Measurements from ENCODE around the gene STPG3. TPM values are rescaled to one million over a fixed set of nuclear protein-coding genes. Genes with fewer than 3 reads are reported as not detected.

Gene STPG3
- total RNA-seq, 5 donors from 2014 or later (not counting 1 experiment from before 2014, with no cell fraction given): 0.54 TPM; not detected in 4

DNA sequence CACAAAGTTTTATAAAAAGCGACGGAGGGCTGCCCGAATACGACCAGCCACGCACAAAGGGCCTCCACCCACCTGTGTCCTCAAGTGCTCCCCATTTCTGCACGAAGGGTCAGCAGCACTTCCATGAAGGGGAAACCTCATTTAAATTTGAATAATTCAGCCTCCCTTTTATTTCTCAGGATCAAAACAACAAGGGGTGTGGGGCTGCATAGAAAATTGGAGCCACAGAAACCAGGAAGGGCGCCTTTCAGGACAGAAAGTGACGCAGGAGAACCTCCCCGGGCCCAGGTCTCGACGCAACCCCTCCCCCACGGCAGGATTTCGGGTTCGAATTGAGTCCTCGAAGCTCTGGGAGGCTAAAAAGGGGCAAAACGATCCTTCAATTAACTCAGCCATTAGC is 48.9 kb downstream of the STPG3 start:
- Histone ChIP-seq H3K9me3 (no peaks in the 10 kb centered on the region), H3K27me3 (replicated peaks in 1 of 2; ENCODE audit: control insufficient read depth in 2 of 2, extremely low read depth in 1 of 2, insufficient read depth in 2 of 2, low read length in 1 of 2) (peaks cover 7 to 68% of the 10 kb centered on the region in 2 experiments), H3K4me3 (ENCODE audit: control insufficient read depth in 1 of 2, extremely low read depth in 1 of 2, low read length in 1 of 2) (no peak overlapping the region), H3K4me1 (ENCODE audit: control insufficient read depth in 1 of 2, extremely low read depth in 1 of 2, insufficient read depth in 2 of 2, low read length in 2 of 2) (peaks cover 3 to 50% of the 10 kb centered on the region in 2 experiments), H3K36me3 (ENCODE audit: control insufficient read depth in 2 of 2, extremely low read depth in 1 of 2, insufficient read depth in 1 of 2, low read length in 1 of 2) (no peaks in the 10 kb centered on the region), H3K27ac (ENCODE audit: low read length) (no peak overlapping the region)
- POLR2A ChIA-PET: interaction anchor here in 1 of 2 donors (0.6 kb wide), 1 partner anchor 17 kb away, joined by 15 read pairs; no protein-coding TSS in a partner anchor
- ATAC-seq (replicated peaks in 1 of 4) (no peak), DNase-seq (peak in 1 of 35 experiments; percentile 2)
- H3K4me1 Mint-ChIP-seq: peaks cover 8 to 19% (median 16%) of the 10 kb centered on the region in 3 donors
- H3K36me3 Mint-ChIP-seq: no peaks in the 10 kb centered on the region
- CTCF ChIA-PET: no interaction called here
- H3K27ac Mint-ChIP-seq: no peak overlapping the region
- H3K9me3 Mint-ChIP-seq: no peaks in the 10 kb centered on the region
- peak overlapping the region; percentile 34 to 54 (median 34) for H3K4me3 Mint-ChIP-seq
- H3K27me3 Mint-ChIP-seq: peaks cover 14 to 31% of the 10 kb centered on the region in 2 donors
- WGBS (ENCODE audit: insufficient coverage): 76% methylated on average over 8 of the region's 16 CpGs

DNA sequence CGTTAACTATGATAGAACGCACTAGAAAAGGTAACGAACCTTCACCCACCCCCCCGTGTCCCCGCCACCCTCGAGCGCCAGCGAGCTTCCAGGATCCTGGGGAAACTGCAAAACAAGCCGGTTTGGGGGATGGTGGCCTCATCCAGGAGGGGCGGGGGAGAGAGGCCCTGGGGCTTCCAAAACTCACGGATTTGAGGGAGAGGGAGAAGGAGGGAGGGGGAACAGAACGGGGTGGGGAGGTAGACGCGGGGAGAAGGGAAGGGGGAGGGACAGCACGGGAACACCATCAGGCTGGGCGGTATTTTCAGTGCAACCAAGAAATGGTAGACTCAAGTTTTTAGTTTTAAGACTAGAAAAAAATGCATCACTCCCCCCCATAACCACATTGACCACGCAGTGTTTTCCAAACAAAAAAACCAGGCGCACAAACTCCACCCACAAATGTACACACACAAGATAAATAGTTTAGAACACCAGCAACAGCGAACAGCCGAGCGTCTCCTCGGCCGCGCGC is 49.5 kb downstream of the STPG3 start:
- Histone ChIP-seq H3K27me3 (replicated peaks in 1 of 2; ENCODE audit: control insufficient read depth in 2 of 2, extremely low read depth in 1 of 2, insufficient read depth in 2 of 2, low read length in 1 of 2) (peaks cover 7 to 70% of the 10 kb centered on the region in 2 experiments), H3K36me3 (ENCODE audit: control insufficient read depth in 2 of 2, extremely low read depth in 1 of 2, insufficient read depth in 1 of 2, low read length in 1 of 2) (no peaks in the 10 kb centered on the region), H3K9me3 (no peaks in the 10 kb centered on the region), H3K4me1 (ENCODE audit: control insufficient read depth in 1 of 2, extremely low read depth in 1 of 2, insufficient read depth in 2 of 2, low read length in 2 of 2) (peaks cover 3 to 54% of the 10 kb centered on the region in 2 experiments), H3K4me3 (ENCODE audit: control insufficient read depth in 1 of 2, extremely low read depth in 1 of 2, low read length in 1 of 2) (peak overlapping the region in 1 of 2 donors; percentile 82), H3K27ac (ENCODE audit: low read length) (no peak overlapping the region)
- 0% methylated on average over 14 of the region's 25 CpGs for WGBS (ENCODE audit: insufficient coverage)
- ChIA-PET POLR2A (interaction anchor here in 1 of 2 donors (0.6 kb wide), 1 partner anchor 18 kb away, joined by 15 read pairs; no protein-coding TSS in a partner anchor), CTCF (no interaction called here)
- Mint-ChIP-seq H3K36me3 (no peaks in the 10 kb centered on the region), H3K27me3 (peaks cover 14 to 29% of the 10 kb centered on the region in 2 donors), H3K4me3 (peak overlapping the region; percentile 68 to 81 (median 71)), H3K27ac (no peak overlapping the region), H3K4me1 (peaks cover 15 to 25% (median 16%) of the 10 kb centered on the region in 3 donors), H3K9me3 (no peaks in the 10 kb centered on the region)
- ATAC-seq (replicated peaks in 1 of 4): no peak
- no peak for DNase-seq

DNA sequence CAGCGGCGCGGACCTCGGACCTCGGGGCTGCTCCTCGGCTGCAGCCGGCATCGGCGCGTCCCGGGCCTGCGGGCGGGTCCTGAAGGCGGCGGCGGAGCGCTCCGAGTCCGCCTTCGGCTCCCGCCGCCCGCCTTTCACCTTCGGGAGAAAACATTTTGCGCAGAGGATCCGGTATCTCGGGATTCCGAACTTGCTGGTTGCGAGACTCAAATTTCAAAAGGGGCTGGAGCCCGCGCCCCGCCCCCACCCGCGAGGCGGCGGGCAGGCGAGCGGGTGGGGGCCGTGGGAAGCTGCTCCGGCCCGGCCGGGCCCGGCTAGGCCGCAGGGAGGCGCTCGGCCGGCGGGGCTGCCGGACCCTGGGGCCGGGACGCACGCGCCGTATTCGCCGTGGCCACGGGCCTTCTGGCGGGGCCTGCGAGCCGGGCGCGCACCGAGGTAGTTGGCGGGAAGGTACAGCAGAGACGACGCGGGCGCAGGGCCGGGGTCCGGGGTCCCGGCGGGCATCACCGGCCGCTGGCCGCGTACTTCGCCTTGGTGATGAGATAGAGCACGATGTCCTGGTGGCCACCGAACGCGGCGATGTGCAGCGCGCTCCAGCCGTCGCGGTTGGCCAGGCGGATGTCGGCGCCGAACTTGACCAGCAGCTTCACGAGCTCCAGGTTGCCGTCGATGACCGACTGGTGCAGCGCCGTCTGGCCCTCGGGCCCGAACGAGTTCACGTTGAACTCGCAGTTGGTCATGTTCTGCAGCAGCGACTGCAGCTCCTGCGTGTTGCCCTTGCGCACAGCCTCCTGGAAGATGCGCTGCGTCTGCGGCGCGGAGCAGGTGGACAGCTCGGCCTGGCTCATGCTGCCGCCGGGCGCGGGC is 50.2 kb downstream of the STPG3 start:
- Mint-ChIP-seq H3K4me3 (peak overlapping the region; percentile 68 to 81 (median 71)), H3K4me1 (peaks cover 15 to 27% (median 16%) of the 10 kb centered on the region in 3 donors), H3K27ac (no peak overlapping the region), H3K27me3 (peaks cover 14 to 29% of the 10 kb centered on the region in 2 donors), H3K9me3 (no peaks in the 10 kb centered on the region), H3K36me3 (no peaks in the 10 kb centered on the region)
- no peaks in the 10 kb centered on the region for H3K9me3 ChIP-seq
- POLR2A ChIA-PET: interaction anchor here in 1 of 2 donors (0.6 kb wide), 1 partner anchor 320 kb away, joined by 3 read pairs; no protein-coding TSS in a partner anchor
- H3K27me3 ChIP-seq (replicated peaks in 1 of 2; ENCODE audit: control insufficient read depth in 2 of 2, extremely low read depth in 1 of 2, insufficient read depth in 2 of 2, low read length in 1 of 2): peaks cover 7 to 71% of the 10 kb centered on the region in 2 experiments
- ATAC-seq (replicated peaks in 1 of 4) (peak in 1 of 4 experiments; percentile 18), DNase-seq (peak in 3 of 35 experiments; percentile 4 to 46 (median 25))
- peaks cover 8 to 56% of the 10 kb centered on the region in 2 experiments for H3K4me1 ChIP-seq (ENCODE audit: control insufficient read depth in 1 of 2, extremely low read depth in 1 of 2, insufficient read depth in 2 of 2, low read length in 2 of 2)
- CTCF ChIA-PET: interaction anchor here in 1 of 2 donors (0.6 kb wide), 1 partner anchor 213 kb away, joined by 3 read pairs; no protein-coding TSS in a partner anchor
- peak overlapping the region; percentile 43 to 82 for H3K4me3 ChIP-seq (ENCODE audit: control insufficient read depth in 1 of 2, extremely low read depth in 1 of 2, low read length in 1 of 2)
- no peaks in the 10 kb centered on the region for H3K36me3 ChIP-seq (ENCODE audit: control insufficient read depth in 2 of 2, extremely low read depth in 1 of 2, insufficient read depth in 1 of 2, low read length in 1 of 2)
- H3K27ac ChIP-seq (ENCODE audit: low read length): no peak overlapping the region
- 1% methylated on average over 115 of the region's 115 CpGs for WGBS (ENCODE audit: insufficient coverage)

DNA sequence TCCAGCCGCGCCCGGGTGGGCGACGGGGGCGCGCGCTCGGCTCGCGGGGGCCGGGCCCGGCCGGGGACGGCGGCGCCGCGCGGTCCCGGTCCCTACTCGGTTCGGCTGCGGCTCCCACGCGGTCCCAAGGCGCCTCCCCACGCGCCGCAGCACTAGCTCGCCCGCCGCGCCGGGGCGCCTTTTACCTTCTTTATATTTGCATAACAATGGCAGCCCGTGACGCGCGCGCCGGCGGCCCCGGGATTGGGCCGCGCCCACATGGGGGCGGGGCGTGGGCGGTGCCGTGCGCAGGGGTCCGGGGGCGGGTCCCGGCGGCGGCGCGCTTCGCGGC is 51.0 kb downstream of the STPG3 start, which contains the start of gene NRARP:
TSS of gene NRARP (minus strand) at position 154 of the 331 bp plus-strand sequence. CDS start 343 bp downstream, outside the sequence.
- no peak within 1 kb of the TSS for H3K27ac Mint-ChIP-seq
- H3K27me3 Mint-ChIP-seq: peaks cover 6 to 21% of the 10 kb centered on the region in 2 donors
- peak within 1 kb of the TSS; percentile 43 to 82 for H3K4me3 ChIP-seq (ENCODE audit: control insufficient read depth in 1 of 2, extremely low read depth in 1 of 2, low read length in 1 of 2)
- peaks cover 5 to 65% of the 10 kb centered on the region in 2 experiments for H3K27me3 ChIP-seq (replicated peaks in 1 of 2; ENCODE audit: control insufficient read depth in 2 of 2, extremely low read depth in 1 of 2, insufficient read depth in 2 of 2, low read length in 1 of 2)
- CTCF ChIA-PET: interaction anchor here in 1 of 2 donors (0.6 kb wide), 1 partner anchor 214 kb away, joined by 3 read pairs; no protein-coding TSS in a partner anchor
- H3K36me3 ChIP-seq (ENCODE audit: control insufficient read depth in 2 of 2, extremely low read depth in 1 of 2, insufficient read depth in 1 of 2, low read length in 1 of 2): no peaks in the 10 kb centered on the region
- peaks cover 8 to 24% (median 14%) of the 10 kb centered on the region in 3 donors for H3K4me1 Mint-ChIP-seq
- H3K36me3 Mint-ChIP-seq: no peaks in the 10 kb centered on the region
- under 1% methylated on average over 60 of the region's 60 CpGs for WGBS (ENCODE audit: insufficient coverage)
- H3K27ac ChIP-seq (ENCODE audit: low read length): no peak within 1 kb of the TSS
- no peaks in the 10 kb centered on the region for H3K9me3 Mint-ChIP-seq
- ATAC-seq (replicated peaks in 1 of 4): peak; percentile 86 to 90 (median 89)
- no peaks in the 10 kb centered on the region for H3K9me3 ChIP-seq
- H3K4me3 Mint-ChIP-seq: peak within 1 kb of the TSS; percentile 56 to 71 (median 70)
- peaks cover 9 to 54% of the 10 kb centered on the region in 2 experiments for H3K4me1 ChIP-seq (ENCODE audit: control insufficient read depth in 1 of 2, extremely low read depth in 1 of 2, insufficient read depth in 2 of 2, low read length in 2 of 2)
- POLR2A ChIA-PET: no interaction called here
- peak; percentile 79 to 96 (median 88) for DNase-seq

DNA sequence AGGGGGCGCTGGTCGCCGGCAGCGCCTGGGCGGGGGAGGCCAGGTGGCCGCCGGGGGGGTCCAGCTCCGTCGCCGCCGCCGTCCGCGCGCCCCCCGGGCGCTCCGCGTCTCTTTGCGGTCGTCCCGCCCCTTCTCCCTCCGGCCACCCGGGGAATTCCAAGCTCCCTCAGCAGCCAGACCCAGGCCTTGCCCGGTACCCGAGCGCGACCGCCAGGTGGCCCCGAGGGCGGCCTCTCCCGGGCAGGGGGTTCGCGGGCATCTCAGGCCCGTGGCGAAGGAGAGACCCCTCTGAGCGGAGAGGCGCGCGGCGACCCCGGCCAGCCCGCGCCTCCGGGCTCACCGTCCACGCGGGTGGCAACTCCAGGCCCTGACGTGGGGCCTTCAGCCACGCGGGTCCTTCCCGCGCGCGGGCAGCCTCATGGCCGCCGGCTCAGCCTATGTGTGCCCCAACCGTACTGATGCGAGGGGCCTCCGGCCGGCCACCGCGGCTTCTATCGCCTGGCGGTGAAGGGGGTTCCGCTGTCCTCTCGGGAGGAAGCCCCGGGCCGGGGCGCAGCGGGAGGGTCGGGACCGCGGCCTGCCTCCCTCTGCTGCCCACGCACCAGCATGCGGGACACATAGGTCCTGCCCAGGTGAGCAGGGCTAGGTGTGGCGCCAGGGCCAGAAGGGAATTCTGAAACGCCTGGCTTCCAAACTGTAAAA is 51.5 kb downstream of the STPG3 start:
- H3K4me3 Mint-ChIP-seq: peak overlapping the region in 1 of 3 donors; percentile 34
- Histone ChIP-seq H3K36me3 (ENCODE audit: control insufficient read depth in 2 of 2, extremely low read depth in 1 of 2, insufficient read depth in 1 of 2, low read length in 1 of 2) (no peaks in the 10 kb centered on the region), H3K27me3 (replicated peaks in 1 of 2; ENCODE audit: control insufficient read depth in 2 of 2, extremely low read depth in 1 of 2, insufficient read depth in 2 of 2, low read length in 1 of 2) (peaks cover 5 to 60% of the 10 kb centered on the region in 2 experiments), H3K4me1 (ENCODE audit: control insufficient read depth in 1 of 2, extremely low read depth in 1 of 2, insufficient read depth in 2 of 2, low read length in 2 of 2) (peaks cover 9 to 54% of the 10 kb centered on the region in 2 experiments), H3K27ac (ENCODE audit: low read length) (no peak overlapping the region), H3K9me3 (no peaks in the 10 kb centered on the region), H3K4me3 (ENCODE audit: control insufficient read depth in 1 of 2, extremely low read depth in 1 of 2, low read length in 1 of 2) (peak overlapping the region; percentile 28 to 40)
- no peaks in the 10 kb centered on the region for H3K36me3 Mint-ChIP-seq
- peaks cover 3 to 20% of the 10 kb centered on the region in 2 donors for H3K27me3 Mint-ChIP-seq
- H3K4me1 Mint-ChIP-seq: peaks cover 5 to 26% (median 14%) of the 10 kb centered on the region in 3 donors
- ChIA-PET CTCF (no interaction called here), POLR2A (no interaction called here)
- ATAC-seq (replicated peaks in 1 of 4) (peak in 3 of 4 experiments; percentile 31 to 42 (median 40)), DNase-seq (peak in 2 of 35 experiments; percentile 4 to 24)
- H3K27ac Mint-ChIP-seq: no peak overlapping the region
- WGBS (ENCODE audit: insufficient coverage): 16% methylated on average over 78 of the region's 78 CpGs
- H3K9me3 Mint-ChIP-seq: no peaks in the 10 kb centered on the region
